Mesothelial cell of epicardium (in vitro differentiated cells): ENCODE data around the gene GGTLC1. TPM values are rescaled to one million over a fixed set of nuclear protein-coding genes. Genes with fewer than 3 reads are reported as not detected.

ENCODE experiments used
- DNase-seq, 2 experiments: peaks; one replicate each; pipeline ENCODE4 v3.0.0; 2021; ENCODE audit warnings: low spot score in 2 of 2; ENCODE audit not compliant: unreplicated experiment in 2 of 2
- H3K27ac Mint-ChIP-seq: 2 replicates; pipeline ENCODE4 v1.8.0; 2021; ENCODE audit warnings: mixed read lengths
- H3K27me3 Mint-ChIP-seq: 2 replicates; pipeline ENCODE4 v1.8.0; 2021; ENCODE audit warnings: low read depth, mixed read lengths
- H3K36me3 Mint-ChIP-seq: 2 replicates; pipeline ENCODE4 v1.8.0; 2021; ENCODE audit warnings: mixed read lengths
- H3K4me1 Mint-ChIP-seq: 2 replicates; pipeline ENCODE4 v1.8.0; 2021; ENCODE audit warnings: mixed read lengths
- H3K4me3 Mint-ChIP-seq: 2 replicates; pipeline ENCODE4 v1.8.0; 2021; ENCODE audit warnings: mild to moderate bottlenecking, moderate library complexity, mixed read lengths
- H3K9me3 Mint-ChIP-seq: 2 replicates; pipeline ENCODE4 v1.8.0; 2021; ENCODE audit warnings: mixed read lengths
- total RNA-seq: library from RNA; stranded (reverse); gene quantifications from 3 replicates; pipeline ENCODE4 v1.2.1, GENCODE V29; 2021
- TF ChIP-seq, protein P1 (sequence below): fragments of 200-600 bp; sonication (generic); IDR thresholded peaks from one replicate; pipeline ENCODE4 v1.5.0; 2021; ENCODE audit warnings: antibody characterized with exemption; ENCODE audit not compliant: unreplicated experiment

Gene GGTLC1
- total RNA-seq, 1 donor from 2014 or later = not detected

DNA sequence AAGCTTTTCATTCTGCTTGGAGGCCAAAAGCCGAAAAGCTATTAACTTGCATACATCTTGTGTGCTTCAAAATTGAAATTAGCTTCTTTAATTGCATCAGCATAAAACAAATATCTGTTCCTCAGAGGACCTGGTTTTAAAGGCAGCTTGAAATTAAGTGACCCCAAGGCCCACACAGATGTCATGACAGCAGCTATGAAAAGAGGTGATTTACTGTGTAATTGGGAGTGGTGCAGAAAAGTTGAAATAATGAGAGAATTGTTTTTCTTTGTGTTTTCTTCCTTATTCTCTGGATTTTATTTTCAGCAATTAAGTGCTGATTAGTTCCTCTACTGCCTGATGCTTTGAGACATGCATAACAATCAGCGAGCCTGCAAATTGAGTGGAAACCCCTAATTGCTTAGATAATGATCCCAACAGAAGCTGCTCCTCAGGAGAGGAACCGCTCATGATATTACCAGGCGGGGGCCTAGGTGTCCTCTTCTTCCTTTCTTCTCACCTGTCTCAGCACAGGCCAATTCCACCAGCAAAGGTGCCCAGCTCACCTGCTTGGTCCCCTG is 34.1 kb upstream of the GGTLC1 start:
- Mint-ChIP-seq H3K27ac (no peak overlapping the region), H3K4me1 (peaks cover 7% of the 10 kb centered on the region), H3K27me3 (peaks cover 10% of the 10 kb centered on the region), H3K4me3 (no peak overlapping the region), H3K9me3 (no peaks in the 10 kb centered on the region), H3K36me3 (no peaks in the 10 kb centered on the region)
- no peak for DNase-seq
- TF ChIP-seq, protein P1, sequence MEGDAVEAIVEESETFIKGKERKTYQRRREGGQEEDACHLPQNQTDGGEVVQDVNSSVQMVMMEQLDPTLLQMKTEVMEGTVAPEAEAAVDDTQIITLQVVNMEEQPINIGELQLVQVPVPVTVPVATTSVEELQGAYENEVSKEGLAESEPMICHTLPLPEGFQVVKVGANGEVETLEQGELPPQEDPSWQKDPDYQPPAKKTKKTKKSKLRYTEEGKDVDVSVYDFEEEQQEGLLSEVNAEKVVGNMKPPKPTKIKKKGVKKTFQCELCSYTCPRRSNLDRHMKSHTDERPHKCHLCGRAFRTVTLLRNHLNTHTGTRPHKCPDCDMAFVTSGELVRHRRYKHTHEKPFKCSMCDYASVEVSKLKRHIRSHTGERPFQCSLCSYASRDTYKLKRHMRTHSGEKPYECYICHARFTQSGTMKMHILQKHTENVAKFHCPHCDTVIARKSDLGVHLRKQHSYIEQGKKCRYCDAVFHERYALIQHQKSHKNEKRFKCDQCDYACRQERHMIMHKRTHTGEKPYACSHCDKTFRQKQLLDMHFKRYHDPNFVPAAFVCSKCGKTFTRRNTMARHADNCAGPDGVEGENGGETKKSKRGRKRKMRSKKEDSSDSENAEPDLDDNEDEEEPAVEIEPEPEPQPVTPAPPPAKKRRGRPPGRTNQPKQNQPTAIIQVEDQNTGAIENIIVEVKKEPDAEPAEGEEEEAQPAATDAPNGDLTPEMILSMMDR = no peak

DNA sequence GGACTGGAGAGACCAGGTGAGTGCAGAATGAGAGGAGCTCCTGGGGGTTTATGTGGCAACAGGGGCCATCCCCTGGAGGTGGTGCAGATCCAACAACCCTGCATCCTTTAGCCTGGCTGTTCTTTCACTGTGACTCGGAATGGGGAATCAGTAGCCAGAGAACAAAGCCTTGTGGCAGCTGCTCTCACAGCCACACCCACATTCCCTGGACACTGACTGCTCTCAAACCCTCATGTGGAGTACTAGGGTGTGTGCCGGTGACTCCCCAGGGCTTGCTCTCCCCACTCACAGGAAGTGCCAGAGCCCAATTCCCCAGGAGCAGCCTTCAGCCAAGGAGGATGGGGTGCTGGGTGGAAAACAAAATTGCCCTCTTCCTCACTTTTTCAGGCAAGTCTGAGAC is 30.2 kb upstream of the GGTLC1 start:
- H3K9me3 Mint-ChIP-seq = no peaks in the 10 kb centered on the region

DNA sequence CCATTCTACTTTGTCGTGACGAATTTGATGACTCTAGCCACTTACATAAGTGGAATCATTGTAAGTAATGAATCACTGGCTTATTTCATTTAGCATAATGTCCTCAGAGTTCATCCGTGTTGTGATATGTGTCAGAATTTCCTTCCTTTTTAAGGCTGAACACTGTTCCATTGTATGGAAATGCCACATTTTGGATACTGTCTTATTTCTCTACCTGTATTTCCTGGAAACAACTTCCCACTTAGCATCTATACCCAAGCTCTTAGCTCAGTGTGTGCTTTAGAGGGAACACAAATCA is 28.8 kb upstream of the GGTLC1 start:
- TF ChIP-seq, protein P1 = no peak
- H3K4me1 Mint-ChIP-seq = peaks cover 10% of the 10 kb centered on the region
- H3K36me3 Mint-ChIP-seq = no peaks in the 10 kb centered on the region
- no peak overlapping the region for H3K27ac Mint-ChIP-seq
- peaks cover 20% of the 10 kb centered on the region for H3K27me3 Mint-ChIP-seq
- H3K4me3 Mint-ChIP-seq = no peak overlapping the region
- no peak for DNase-seq
- H3K9me3 Mint-ChIP-seq = no peaks in the 10 kb centered on the region

More for the DNA sequence above, 30.2 kb upstream of the GGTLC1 start:
- Mint-ChIP-seq H3K4me3 (no peak overlapping the region), H3K4me1 (peaks cover 14% of the 10 kb centered on the region), H3K27ac (no peak overlapping the region), H3K36me3 (no peaks in the 10 kb centered on the region), H3K27me3 (peaks cover 19% of the 10 kb centered on the region)
- TF ChIP-seq, protein P1 = no peak
- DNase-seq = no peak

DNA sequence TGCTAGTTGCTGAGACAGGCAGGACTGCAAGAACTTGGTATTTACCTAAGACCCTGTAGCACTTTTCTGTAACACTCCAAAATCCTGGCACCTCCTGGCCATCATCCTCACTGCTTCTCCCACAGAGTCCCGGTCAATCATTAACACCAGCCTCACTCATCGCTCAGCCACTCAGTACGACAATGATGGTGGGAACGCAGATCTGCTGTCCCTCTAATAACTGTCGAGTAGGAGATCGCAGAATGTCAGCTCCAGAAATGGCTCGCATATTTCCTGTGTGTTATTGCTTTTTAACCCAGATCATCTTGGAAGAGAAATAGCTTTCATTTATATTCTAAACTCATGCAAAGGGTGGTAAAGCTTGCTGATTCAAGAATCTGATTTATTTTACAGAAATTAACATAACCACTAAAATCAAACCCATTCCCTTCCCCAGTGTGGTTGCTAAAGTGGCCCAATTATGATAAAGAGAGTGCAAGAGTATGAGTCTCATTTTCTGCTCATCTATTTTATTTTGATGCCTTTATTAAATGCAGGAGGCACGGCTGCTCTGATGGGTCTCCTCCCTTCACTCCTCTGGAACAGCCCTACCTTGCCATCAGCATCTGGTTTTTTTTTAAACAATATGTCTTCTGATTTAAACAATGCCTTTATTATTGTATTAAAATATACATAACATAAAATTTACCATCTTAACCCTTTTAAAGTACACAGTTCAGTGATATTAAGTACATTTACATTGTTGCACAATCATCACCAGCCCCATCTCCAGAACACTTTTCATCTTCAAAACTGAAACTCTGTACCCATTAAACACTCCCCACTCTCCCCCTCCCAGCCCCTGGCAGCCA is 28.3 kb upstream of the GGTLC1 start:
- DNase-seq = no peak
- Mint-ChIP-seq H3K27me3 (peaks cover 23% of the 10 kb centered on the region), H3K36me3 (no peaks in the 10 kb centered on the region), H3K9me3 (no peaks in the 10 kb centered on the region), H3K4me1 (peaks cover 7% of the 10 kb centered on the region), H3K27ac (no peak overlapping the region), H3K4me3 (no peak overlapping the region)
- TF ChIP-seq, protein P1 = no peak

DNA sequence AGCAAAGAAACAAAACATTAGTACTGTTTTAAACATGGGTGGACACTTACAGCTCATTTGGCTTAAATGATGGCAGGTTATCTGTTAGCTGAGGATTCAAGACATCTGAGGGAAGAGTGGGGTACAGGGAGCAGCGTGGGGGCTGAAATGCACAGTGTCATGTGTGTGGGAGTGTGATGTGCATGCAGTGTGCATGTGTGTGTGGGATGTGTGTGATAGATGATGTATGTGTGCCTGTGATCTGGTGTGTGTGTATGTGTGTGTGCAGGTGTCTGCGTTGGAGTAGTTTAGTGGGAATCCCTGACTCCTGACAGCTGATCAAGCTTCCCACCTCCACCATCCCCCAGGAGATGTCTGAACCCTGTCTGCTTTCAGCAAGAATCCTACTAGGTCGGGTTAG is 25.4 kb upstream of the GGTLC1 start:
- Mint-ChIP-seq H3K27me3 (peaks cover 23% of the 10 kb centered on the region), H3K27ac (no peak overlapping the region), H3K4me1 (peaks cover 7% of the 10 kb centered on the region), H3K36me3 (no peaks in the 10 kb centered on the region), H3K9me3 (no peaks in the 10 kb centered on the region), H3K4me3 (no peak overlapping the region)
- no peak for DNase-seq
- TF ChIP-seq, protein P1 = no peak
